Neural cell (in vitro differentiated cells): Measurements from ENCODE around the gene TBC1D9. TPM values are rescaled to one million over a fixed set of nuclear protein-coding genes. Genes with fewer than 3 reads are reported as not detected.

Source experiments
- H2AFZ ChIP-seq: fragments of 200-600, 300-800 bp; sonication (generic), shearing (Covaris generic); 2 replicates; pipeline ENCODE4 v1.6.0; 2014; ENCODE audit warnings: low read depth, mild to moderate bottlenecking, antibody characterized with exemption, low read length, moderate library complexity
- H3F3A ChIP-seq: fragments of 200-600 bp; shearing (Covaris generic); 2 replicates; pipeline ENCODE4 v1.6.1; 2016; ENCODE audit warnings: mild to moderate bottlenecking, moderate library complexity, mixed read lengths, antibody characterized with exemption, low read length; ENCODE audit not compliant: insufficient read depth, poor library complexity, severe bottlenecking
- H3K27ac ChIP-seq: fragments of 200-600, 300-800 bp; sonication (generic), shearing (Covaris generic); 2 replicates; pipeline ENCODE4 v1.5.1; 2014; ENCODE audit warnings: mild to moderate bottlenecking, low read length, moderate library complexity
- H3K27me3 ChIP-seq: fragments of 300-800, 200-600 bp; sonication (generic), shearing (Covaris generic); 2 replicates; pipeline ENCODE4 v1.6.0; 2014; ENCODE audit warnings: mild to moderate bottlenecking, low read depth, low read length, moderate library complexity; ENCODE audit not compliant: insufficient read depth
- H3K36me3 ChIP-seq: fragments of 300-800, 200-600 bp; sonication (generic), shearing (Covaris generic); 2 replicates; pipeline ENCODE4 v1.5.1; 2014; ENCODE audit warnings: mild to moderate bottlenecking, antibody characterized with exemption, low read length, moderate library complexity; ENCODE audit not compliant: insufficient read depth
- H3K4me2 ChIP-seq: fragments of 300-800, 200-600 bp; sonication (generic), shearing (Covaris generic); 2 replicates; pipeline ENCODE4 v1.6.0; 2014; ENCODE audit warnings: mild to moderate bottlenecking, low read length
- H3K4me3 ChIP-seq: fragments of 300-800, 200-600 bp; sonication (generic), shearing (Covaris generic); 2 replicates; pipeline ENCODE4 v1.5.1; 2014; ENCODE audit warnings: mild to moderate bottlenecking, low read length, moderate library complexity
- H3K79me2 ChIP-seq: fragments of 200-600 bp; shearing (Covaris generic); replicated peaks from 2 replicates; pipeline ENCODE4 v1.6.0; 2014; ENCODE audit warnings: mild to moderate bottlenecking, low read length, moderate library complexity; ENCODE audit not compliant: insufficient read depth
- H3K9ac ChIP-seq: fragments of 300-800, 200-600 bp; sonication (generic), shearing (Covaris generic); 2 replicates; pipeline ENCODE4 v1.6.1; 2016; ENCODE audit warnings: mild to moderate bottlenecking, low read length, mixed read lengths
- H3K9me2 ChIP-seq: fragments of 200-600 bp; shearing (Covaris generic); 2 replicates; pipeline ENCODE4 v1.6.1; 2016; ENCODE audit warnings: mild to moderate bottlenecking, low read length, mixed read lengths; ENCODE audit not compliant: insufficient read depth
- H3K9me3 ChIP-seq: fragments of 200-600, 300-800 bp; sonication (generic), shearing (Covaris generic); 2 replicates; pipeline ENCODE4 v1.6.1; 2016; ENCODE audit warnings: mild to moderate bottlenecking, mixed run types, low read length, moderate library complexity, mixed read lengths
- H4K20me1 ChIP-seq: fragments of 200-600 bp; shearing (Covaris generic); 2 replicates; pipeline ENCODE4 v1.6.1; 2016; ENCODE audit warnings: mild to moderate bottlenecking, mixed run types; ENCODE audit not compliant: insufficient read depth
- CTCF ChIP-seq: fragments of 450-650 bp; IDR thresholded peaks from 2 replicates; pipeline ENCODE4 v1.5.1; 2014; ENCODE audit warnings: antibody characterized with exemption, mild to moderate bottlenecking, moderate library complexity; ENCODE audit not compliant: poor library complexity, severe bottlenecking
- EP300 ChIP-seq: fragments of 450-650 bp; conservative IDR thresholded peaks from 2 replicates; pipeline ENCODE4 v1.6.1; 2014; ENCODE audit warnings: antibody characterized with exemption, mild to moderate bottlenecking, moderate library complexity; ENCODE audit not compliant: poor library complexity, severe bottlenecking
- EZH2 ChIP-seq: fragments of 200-600, 300-800 bp; shearing (Covaris generic), sonication (generic); IDR thresholded peaks from 2 replicates; pipeline ENCODE4 v1.6.1; 2014; ENCODE audit warnings: antibody characterized with exemption, low read length, borderline replicate concordance, mild to moderate bottlenecking; ENCODE audit not compliant: insufficient read depth, poor library complexity, severe bottlenecking
- MXI1 ChIP-seq: fragments of 450-650 bp; conservative IDR thresholded peaks from 2 replicates; pipeline ENCODE4 v1.6.1; 2014; ENCODE audit warnings: antibody characterized with exemption, mild to moderate bottlenecking; ENCODE audit not compliant: poor library complexity, severe bottlenecking
- POLR2AphosphoS5 ChIP-seq: IDR thresholded peaks from 2 replicates; pipeline ENCODE4 v1.6.1; 2012
- RAD21 ChIP-seq: fragments of 450-650 bp; conservative IDR thresholded peaks from 2 replicates; pipeline ENCODE4 v1.6.1; 2014; ENCODE audit warnings: antibody characterized with exemption, mild to moderate bottlenecking, moderate library complexity
- REST ChIP-seq: IDR thresholded peaks from 2 replicates; pipeline ENCODE4 v1.6.1; 2012; ENCODE audit warnings: borderline replicate concordance
- SMC3 ChIP-seq: fragments of 450-650 bp; conservative IDR thresholded peaks from 2 replicates; pipeline ENCODE4 v1.6.1; 2014; ENCODE audit warnings: antibody characterized with exemption, mild to moderate bottlenecking, moderate library complexity; ENCODE audit not compliant: poor library complexity
- TAF1 ChIP-seq: IDR thresholded peaks from 2 replicates; pipeline ENCODE4 v1.6.1; 2012; ENCODE audit warnings: low read depth
- polyA plus RNA-seq: library from polyadenylated mRNA; depleted of rRNA; stranded (reverse); fragments of >200 nt; gene quantifications from 2 replicates; pipeline ENCODE4 v1.2.3, GENCODE V29; 2014

TBC1D9 gene
- polyA plus RNA-seq, 1 donor from 2014 or later = 42.8 TPM

GRCh38 chr4:140635606-140636005 lies 120.6 kb downstream of the TBC1D9 start:
- Histone ChIP-seq H2AFZ (no peak overlapping the region), H3K9me3 (no peaks in the 10 kb centered on the region), H4K20me1 (no peaks in the 10 kb centered on the region), H3K9ac (no peak overlapping the region), H3K79me2 (no peaks in the 10 kb centered on the region), H3K27ac (no peak overlapping the region), H3F3A (no peaks in the 10 kb centered on the region), H3K4me3 (no peak overlapping the region), H3K4me2 (no peak overlapping the region), H3K27me3 (no peaks in the 10 kb centered on the region), H3K36me3 (peaks cover 12% of the 10 kb centered on the region), H3K9me2 (no peaks in the 10 kb centered on the region)
- TF ChIP-seq CTCF = no peak
- TF ChIP-seq TAF1 = no peak
- TF ChIP-seq RAD21 = no peak
- no peak for TF ChIP-seq POLR2AphosphoS5
- no peak for TF ChIP-seq SMC3
- TF ChIP-seq REST = no peak
- TF ChIP-seq EP300 = no peak
- no peak for TF ChIP-seq EZH2
- no peak for TF ChIP-seq MXI1

GRCh38 chr4:140633951-140634350 lies 122.2 kb downstream of the TBC1D9 start:
- Histone ChIP-seq H3K9me2 (no peaks in the 10 kb centered on the region), H2AFZ (no peak overlapping the region), H3K9me3 (no peaks in the 10 kb centered on the region), H3K27ac (no peak overlapping the region), H3K4me2 (no peak overlapping the region), H3K79me2 (no peaks in the 10 kb centered on the region), H3F3A (no peaks in the 10 kb centered on the region), H3K9ac (no peak overlapping the region), H3K27me3 (no peaks in the 10 kb centered on the region), H3K4me3 (no peak overlapping the region), H4K20me1 (no peaks in the 10 kb centered on the region), H3K36me3 (peaks cover 12% of the 10 kb centered on the region)
- TF ChIP-seq POLR2AphosphoS5 = no peak
- TF ChIP-seq MXI1 = no peak
- TF ChIP-seq TAF1 = no peak

GRCh38 chr4:140633124-140633523 lies 123.1 kb downstream of the TBC1D9 start:
- Histone ChIP-seq H3K9me3 (no peaks in the 10 kb centered on the region), H2AFZ (no peak overlapping the region), H3K4me3 (no peak overlapping the region), H3K27me3 (no peaks in the 10 kb centered on the region), H3K9me2 (no peaks in the 10 kb centered on the region), H4K20me1 (no peaks in the 10 kb centered on the region), H3K79me2 (no peaks in the 10 kb centered on the region), H3K27ac (no peak overlapping the region), H3F3A (no peaks in the 10 kb centered on the region), H3K36me3 (peaks cover 12% of the 10 kb centered on the region), H3K4me2 (no peak overlapping the region), H3K9ac (no peak overlapping the region)
- TF ChIP-seq TAF1 = no peak
- TF ChIP-seq RAD21 = no peak
- TF ChIP-seq EP300 = no peak
- TF ChIP-seq CTCF = no peak
